Fibroblast of peridontal ligament (primary cell): ENCODE measurements around the gene DNAH14.
A peak's percentile ranks its signal among the peaks of the same experiment; 100 is the strongest.
"Not testable (repeated sequence)": the region's sequence is repeated elsewhere in the genome, so short reads cannot be mapped to it uniquely, and the experiment has no call there.

Experiments
- DNase-seq: peaks from one replicate; pipeline ENCODE4 v3.0.0-alpha.2; 2010; ENCODE audit errors: extremely low read depth

DNAH14 gene

DNA sequence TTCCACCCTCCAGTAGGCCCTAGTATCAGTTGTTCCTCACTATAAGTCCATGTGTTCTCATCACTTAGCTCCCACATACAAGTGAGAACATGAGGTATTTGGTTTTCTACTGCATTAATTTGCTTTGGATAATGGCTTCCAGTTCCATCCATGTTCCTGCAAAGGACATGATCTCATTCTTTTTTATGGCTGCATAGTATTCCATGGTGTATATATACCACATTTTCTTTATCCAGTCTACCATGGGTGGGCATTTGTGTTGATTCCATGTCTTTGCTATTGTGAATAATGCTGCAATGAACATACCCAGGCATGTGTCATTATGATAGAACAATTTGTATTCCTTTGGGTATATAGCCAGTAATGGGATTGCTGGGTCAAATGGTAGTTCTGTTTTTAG is 218.3 kb downstream of the DNAH14 start:
- DNase-seq, result not testable (repeated sequence)

DNA sequence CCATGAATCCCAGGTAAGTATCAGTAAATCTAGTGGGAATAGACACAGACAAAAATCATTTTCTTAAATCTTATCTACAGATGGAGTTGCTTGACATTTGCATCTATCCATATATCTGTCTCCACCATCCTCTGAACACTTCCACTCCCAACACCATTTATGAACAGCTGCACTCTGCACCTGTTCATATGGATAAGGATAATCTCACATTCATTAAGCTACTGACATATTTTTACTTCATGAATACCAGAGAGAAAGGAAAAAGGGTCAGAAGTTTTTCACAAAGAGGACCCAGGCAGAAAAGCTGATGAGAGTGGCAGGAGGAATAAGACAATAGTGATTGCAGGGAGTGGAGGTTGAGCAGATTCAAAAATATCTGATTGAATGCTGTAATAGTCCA is 222.6 kb downstream of the DNAH14 start:
- DNase-seq, result no peak

DNA sequence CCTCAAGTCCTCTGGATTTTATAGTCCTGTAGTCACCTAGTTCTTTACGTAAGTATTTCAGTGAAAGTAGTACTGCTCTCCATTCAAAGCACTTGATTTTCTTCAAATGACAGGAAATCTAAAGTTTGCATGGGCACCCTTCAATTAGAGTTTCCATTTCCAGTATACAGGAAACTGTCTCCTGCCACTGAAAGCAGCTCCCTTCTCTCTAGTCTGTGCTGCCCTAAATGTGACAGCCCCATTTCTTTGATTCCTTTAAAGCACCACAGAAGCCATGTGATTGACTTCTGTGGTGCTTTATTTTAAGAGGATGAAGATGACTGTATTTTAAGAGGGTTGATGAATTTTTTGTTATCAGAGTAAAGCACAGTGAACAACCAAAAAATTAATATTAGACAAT is 226.1 kb downstream of the DNAH14 start:
- DNase-seq, result no peak

DNA sequence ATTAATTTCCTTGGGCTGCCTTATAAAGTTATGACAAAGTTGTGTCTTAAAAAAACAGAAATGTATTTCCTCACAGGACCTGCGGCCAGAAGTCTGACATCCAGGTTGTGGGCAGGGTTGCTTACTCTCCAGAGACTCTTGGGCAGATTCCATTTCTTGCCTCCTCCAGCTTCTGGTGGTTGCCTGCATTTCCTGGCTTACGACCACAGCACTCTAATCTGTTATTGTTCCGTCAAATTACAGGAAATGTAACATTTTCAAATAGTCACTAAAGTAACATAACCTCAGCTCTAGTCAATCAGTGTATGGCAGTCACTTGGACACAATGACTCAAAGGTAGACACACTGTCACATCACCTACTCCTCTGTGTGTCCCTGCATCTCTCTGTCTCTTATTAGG is 226.8 kb downstream of the DNAH14 start:
- DNase-seq, result peak; percentile 37

DNA sequence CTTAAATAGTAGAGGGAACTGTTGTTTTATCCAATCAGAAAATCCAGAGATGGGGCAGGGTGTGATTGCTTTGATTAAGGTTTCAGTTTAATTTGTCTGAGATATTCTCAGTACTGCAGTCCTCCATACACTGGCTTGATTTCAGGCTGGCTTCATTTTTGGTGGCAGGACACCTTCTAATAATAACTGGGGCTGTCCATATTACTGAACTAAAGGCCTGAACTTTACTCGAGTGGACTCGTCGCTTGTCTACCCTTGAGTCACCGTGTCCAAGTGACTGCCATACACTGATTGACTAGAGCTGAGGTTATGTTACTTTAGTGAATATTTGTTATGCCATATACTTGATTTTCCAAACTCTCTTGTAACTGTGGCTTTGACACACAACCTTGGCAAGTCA is 228.8 kb downstream of the DNAH14 start:
- no peak for DNase-seq

DNA sequence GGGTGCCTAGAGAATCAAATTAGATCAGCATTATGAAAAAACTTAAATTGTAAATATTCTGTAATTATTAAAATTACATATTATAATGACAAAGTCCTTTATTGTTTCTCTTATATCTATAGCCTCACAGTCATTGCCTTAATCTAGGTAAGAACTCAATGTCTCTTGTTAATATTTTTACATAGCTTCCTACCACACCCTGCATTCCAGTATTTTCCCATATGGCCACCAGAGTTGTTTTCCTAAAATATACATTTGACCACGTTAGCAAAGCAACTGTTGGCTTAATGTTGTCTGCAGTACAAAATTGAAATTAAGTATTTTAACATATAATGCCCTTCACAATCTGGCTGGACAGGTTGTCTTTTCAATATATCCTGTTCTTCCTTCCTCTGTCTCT is 230.3 kb downstream of the DNAH14 start:
- no peak for DNase-seq

DNA sequence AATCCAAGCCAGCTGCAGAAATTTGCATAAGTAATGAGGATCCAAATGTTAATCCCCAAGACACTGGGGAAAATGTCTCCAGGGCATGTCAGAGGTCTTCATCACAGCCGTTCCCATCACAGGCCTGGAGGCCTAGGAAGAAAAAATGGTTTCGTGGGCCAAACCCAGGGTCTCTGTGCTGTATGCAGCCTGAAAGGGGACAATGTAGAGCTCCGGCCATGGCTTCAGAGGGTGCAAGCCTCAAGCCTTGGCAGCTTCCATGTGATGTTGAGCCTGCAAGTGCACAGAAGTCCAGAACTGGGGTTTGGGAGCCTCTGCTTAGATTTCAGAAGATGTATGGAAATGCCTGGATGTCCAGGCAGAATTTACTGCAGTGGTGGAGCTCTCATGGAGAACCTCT is 247.9 kb downstream of the DNAH14 start:
- not testable (repeated sequence) for DNase-seq

DNA sequence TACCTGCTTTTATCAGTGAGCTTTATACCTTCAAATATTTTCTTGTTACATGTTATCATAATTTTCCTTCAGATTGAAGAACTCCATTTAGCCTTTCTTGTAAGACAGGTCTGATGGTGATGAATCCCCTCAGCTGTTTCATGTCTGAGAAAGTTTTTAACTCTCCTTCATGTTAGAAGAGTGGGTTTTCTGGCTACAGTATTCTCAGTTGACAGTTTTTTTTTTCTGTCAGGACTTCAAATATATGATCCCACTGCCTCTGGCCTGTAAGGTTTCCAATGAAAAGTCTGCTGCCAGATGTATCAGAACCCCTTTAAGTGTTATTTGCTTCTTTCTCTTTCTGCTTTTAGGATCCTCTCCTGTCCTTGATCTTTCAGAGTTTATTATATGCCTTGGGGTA is 250.2 kb downstream of the DNAH14 start:
- no peak for DNase-seq

DNA sequence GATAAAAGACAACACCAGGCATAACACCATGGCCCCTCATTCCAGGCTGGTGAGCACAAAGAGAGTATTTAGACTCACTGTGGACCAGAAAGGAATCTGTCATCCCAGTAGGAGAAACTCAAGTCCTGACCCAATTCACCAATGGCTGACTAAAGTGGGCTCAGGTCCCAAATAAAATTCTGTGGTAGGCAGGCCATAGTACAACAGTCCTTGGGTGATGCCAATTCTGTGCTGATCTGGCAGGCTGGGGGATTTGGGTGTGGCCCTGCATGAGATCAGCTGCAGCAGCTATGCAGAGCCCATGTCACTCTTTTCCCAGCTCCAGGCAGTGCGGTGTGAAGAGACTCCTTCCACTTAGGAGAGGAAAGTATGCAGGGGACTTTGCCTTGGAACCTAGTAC is 253.2 kb downstream of the DNAH14 start:
- DNase-seq, result peak; percentile 14

DNA sequence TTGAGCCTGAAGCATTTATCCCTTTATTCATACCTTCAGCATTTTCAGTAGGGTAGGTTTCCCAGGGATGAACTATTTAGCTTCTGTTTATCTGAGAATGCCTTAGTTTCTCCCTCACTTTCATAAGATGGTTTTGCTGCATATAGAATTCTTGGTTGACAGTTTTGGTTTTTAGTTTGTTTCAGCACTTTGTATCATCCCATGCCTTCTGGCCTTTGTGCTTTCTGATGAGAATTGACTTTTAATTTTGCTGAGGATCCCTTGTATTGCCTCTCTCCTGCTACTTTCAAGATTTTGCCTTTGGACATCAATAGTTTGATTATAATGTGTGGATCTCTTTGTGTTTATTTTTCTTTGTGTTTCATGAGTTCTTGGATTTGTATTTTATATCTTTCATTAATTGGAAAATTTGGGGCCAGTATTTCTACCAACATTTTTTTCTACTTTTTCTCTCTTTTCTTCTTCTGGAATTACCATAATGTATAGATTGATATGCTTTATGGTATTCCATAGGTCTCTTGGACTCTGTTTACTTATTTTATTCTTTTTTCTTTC is 261.8 kb downstream of the DNAH14 start:
- no peak for DNase-seq

DNA sequence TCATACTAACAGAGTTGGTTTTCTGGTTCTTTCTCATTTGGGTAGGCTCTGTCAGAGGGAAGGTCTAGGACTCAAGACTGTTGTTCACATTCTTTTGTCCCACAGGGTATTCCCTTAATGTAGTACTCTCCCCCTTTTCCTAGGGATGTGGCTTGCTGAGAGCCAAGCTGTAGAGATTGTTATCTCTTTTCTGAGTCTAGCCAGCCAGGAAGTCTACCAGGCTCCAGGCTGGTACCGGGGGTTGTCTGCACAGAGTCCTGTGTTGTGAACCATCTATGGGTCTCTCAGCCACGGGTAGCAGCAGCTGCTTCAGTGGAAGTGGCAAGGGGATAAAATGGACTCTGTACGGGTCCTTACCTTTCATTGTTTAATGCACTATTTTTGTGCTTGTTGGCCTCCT is 272.0 kb downstream of the DNAH14 start:
- DNase-seq, result no peak

DNA sequence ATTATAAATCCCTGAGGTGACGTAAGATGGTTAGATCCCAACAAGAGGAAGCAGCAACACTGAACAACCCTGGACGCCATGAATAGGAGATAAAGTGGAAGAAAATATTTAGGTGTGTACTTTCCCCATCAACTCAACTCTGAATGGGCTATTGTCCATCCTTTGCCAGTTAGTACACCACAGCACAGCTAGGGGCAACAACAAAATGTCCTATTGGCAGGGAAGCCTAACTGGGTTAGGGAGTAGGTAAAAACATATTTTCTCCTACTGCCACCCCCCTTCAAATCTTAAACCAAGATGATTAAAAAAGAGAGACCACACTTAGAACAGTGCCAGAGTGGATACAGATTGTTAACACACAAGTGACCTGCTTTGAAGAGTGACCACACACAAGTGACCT is 278.3 kb downstream of the DNAH14 start:
- no peak for DNase-seq

DNA sequence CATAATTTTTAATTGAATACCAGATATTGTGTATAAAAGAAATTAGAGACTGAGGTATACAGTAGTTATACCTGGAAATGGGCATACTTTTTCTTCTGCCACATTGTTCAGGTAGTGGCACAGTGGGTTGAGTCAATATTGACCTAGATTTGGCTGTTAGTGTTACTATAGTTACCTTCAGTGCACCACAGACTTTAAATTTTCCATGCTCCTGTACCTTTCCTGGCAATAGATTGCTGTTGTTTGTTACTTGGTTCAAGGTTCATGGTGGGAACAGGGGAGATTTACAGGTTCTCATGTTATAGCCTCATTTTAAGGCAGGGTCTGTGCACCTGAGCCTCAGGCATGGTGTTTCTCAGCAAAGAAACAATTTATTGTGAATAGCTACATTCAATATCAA is 279.7 kb downstream of the DNAH14 start:
- no peak for DNase-seq

DNA sequence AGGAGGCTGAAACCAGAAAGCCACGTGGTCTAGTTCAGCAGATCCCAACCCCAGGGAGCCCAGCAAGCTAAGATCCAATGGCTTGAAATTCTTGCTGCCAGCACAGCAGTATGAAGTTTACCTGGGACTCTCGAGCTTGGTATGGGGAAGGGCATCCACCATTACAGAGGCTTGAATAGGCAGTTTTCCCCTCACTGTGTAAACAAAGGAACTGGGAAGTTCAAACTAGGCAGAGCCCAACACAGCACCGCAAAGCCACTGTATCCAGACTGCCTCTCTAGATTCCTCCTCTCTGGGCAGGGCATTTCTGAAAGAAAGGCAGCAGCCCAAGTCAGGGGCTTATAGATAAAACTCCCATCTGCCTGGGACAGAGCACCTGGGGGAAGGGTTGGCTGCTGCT is 280.7 kb downstream of the DNAH14 start:
- DNase-seq, result not testable (repeated sequence)

DNA sequence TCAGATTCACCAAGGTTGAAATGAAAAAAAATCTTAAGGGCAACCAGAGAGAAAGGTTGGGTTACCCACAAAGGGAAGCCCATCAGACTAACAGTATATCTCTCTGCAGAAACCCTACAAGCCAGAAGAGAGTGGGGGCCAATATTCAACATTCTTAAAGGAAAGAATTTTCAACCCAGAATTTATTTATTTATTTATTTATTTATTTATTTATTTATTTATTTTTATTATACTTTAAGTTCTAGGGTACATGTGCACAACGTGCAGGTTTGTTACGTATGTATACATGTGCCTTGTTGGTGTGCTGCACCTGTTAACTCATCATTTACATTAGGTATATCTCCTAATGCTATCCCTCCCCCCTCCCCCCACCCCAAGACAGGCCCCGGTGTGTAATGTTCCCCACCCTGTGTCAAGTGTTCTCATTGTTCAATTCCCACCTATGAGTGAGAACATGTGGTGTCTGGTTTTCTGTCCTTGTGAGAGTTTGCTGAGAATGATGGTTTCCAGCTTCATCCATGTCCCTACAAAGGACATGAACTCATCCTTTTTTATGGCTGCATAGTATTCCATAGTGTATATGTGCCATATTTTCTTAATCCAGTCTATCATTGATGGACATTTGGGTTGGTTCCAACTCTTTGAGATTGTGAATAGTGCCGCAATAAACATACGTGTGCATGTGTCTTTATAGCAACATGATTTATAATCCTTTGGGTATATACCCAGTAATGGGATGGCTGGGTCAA is 282.4 kb downstream of the DNAH14 start:
- DNase-seq, result not testable (repeated sequence)

DNA sequence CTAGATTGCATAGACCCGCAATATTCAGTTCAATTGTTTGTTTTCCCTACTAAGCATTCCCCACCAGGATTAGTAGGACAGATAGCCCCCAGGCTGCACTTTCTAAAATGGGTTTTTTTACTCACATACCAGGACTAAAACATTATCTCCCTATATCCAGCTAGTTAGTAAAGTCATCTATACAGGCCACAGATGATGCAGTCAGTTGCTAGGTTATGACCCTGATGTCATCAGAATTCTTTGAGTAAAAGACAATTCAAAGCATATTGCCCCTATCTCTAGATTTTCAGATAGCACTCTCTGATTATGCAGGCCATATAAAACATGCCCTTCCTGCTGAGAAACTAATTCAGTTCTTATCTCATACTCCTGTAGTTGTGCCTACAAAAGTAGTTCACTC is 294.8 kb downstream of the DNAH14 start:
- DNase-seq, result no peak

DNA sequence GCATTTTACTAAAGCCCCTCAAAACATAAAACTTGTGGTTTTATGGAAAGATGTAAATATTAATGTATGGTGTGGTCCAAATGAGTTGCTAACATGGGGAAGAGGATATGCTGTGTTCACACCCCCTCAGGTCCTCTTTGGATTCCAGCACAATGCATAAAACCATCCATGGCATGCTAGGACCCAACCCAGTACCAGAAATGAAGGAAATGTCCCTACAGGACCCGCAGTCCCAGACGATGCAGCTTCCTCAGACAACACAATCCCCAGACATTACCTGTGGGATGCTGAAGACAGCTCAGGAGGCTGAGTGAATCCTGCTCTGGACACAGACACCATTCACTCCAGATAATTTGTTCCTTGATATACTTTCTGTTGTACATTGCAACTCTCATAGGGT is 296.2 kb downstream of the DNAH14 start:
- DNase-seq, result no peak

DNA sequence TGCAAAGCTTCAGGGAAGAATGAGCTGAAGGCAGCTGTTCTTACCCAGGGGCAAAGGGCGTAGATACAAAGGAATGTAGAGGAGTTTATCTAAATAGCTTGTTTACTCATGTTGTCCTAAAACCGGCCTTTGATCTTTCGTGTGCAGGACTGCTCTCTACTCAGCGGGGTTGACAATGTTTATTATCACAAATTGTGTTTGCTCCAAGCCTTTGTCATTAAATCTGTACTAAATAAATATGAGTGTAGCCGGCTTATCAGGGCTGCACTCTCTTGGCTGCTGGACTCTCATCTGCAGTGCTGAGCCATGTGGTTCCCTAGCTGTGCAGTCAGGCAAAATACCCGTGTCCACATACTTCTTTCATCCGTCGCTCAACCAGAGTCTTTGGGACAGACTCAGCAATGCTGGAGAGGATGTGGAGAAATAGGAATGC is 299.4 kb downstream of the DNAH14 start:
- no peak for DNase-seq

DNA sequence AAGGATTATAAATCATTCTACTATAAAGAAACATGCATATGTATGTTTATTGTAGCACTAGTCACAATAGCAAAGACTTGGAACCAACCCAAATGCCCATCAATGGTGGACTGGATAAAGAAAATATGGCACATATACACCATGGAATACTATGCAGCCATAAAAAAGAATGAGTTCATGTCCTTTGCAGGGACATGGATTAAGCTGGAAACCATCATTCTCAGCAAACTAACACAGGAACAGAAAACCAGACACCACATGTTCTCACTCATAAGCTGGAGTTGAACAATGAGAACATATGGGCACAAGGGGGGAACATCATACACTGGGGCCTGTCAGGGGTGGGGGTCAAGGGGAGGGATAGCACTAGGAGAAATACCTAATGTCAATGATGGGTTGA is 300.0 kb downstream of the DNAH14 start:
- not testable (repeated sequence) for DNase-seq

DNA sequence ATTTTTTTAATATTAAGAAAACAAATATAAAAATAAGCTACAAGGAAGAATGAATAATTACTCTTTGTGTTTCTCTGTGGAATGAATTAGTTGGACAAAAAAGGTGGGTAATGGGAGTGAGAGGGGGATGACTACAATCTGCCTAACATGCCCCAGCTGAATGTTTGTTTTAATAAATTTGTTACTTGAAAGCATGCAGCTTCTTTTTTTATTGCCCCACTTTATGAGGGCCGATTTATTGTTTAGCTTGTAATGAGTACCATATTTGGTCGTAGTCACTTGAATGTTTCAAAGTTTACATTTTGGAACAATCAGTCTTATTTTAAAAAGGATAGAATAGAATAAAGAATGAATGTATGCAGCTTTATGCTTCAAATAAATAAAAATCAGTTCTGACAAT is 301.0 kb downstream of the DNAH14 start:
- DNase-seq, result no peak

DNA sequence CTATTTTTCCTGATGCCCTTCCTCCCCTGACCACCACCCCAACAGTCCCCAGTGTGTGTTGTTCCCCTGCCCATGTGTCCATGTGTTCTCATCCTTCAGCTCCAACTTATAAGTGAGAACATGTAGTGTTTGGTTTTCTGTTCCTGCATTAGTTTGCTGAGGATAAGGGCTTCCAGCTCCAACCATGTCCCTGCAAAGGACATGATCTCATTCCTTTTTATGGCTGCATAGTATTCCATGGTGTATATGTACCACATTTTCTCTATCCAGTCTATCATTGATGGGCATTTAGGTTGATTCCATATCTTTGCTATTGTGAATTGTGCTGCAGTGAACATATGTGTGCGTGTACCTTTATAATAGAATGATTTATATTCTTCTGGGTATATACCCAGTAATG is 303.5 kb downstream of the DNAH14 start:
- not testable (repeated sequence) for DNase-seq

DNA sequence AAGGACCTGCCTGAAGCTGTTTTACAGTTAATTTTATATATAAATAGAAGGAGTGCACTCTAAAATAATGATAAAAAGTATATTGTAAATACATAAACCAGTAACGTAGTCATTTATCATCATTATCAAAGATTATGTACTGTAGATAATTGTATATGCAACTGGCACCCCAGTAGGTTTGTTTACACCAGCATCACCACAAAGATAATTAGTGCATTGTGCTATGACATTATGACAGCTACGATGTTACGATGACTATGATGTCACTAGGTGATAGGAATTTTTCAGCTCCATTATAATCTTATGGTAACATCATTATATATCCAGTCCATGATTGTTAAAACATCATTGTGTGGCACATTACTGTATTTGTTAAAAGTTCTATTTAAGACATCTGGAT is 313.1 kb downstream of the DNAH14 start:
- DNase-seq, result no peak

DNA sequence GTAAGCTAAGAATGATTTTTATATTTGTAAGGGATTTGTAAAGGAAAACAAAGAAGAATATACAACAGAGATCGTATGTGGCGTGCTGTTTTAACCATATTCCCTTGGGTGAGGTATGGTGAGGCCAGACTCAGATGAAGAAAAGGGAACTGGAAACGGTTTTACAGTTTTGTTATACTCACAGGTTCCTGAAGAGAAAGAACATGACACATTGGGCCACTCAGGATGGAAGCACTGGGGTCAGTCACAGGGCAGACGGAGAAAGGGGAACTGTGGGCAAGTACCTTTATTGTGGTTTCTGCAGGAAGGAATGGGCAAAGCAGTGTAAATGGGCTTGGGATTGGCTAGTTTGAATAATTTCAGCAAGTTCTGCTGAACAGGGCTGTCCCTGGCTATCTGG is 321.0 kb downstream of the DNAH14 start:
- DNase-seq, result no peak

DNA sequence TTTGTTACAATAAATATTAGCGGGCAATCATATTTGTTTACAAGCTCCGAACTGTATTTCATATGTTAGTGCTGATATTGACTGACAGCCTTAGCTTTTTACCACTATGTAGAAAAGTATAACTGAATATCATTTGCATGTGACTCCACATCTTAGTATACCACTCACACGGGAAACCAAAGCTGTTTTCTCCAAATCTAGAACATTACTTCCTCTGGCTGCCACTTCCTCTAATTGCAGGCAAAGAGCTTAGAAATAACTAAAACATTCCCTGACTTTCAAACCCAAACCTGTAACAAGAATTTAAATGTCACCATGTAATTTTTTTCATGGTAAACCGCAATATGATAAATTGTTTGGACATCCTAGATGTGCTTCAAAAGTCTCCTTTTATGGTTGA is 323.7 kb downstream of the DNAH14 start:
- no peak for DNase-seq
